Measurements from ENCODE around the gene DNASE1L3. TPM values are rescaled to one million over a fixed set of nuclear protein-coding genes. Genes with fewer than 3 reads are reported as not detected.

Gene DNASE1L3
- total and polyA plus RNA-seq, 12 donors, result 1.2 to 4.6 (median 2.4) TPM

DNA sequence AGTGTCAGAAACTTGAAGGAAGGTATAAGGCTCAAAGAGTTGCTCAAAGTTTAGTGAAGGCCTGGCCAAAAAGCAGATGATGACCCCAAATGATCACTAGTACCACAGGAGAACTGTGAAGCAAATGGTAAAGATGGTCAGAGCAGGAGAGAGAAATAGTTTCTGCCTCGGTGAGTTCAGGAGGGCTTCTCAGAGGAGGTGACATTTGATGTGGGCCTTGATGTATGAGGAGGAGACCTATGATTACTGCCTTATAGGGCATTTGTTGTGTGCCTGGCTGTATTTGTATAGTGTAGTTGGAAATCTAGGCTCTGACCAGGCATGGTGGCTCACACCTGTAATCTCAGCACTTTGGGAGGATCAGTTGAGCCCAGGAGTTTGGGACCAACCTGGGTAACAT is 50.4 kb downstream of the DNASE1L3 start:
- H3K27ac ChIP-seq, result peak overlapping the region in 1 of 10 donors; percentile 90
- no peak for DNase-seq
- no peaks in the 10 kb centered on the region for H3K27me3 ChIP-seq
- intact Hi-C loops (cut with DNase I), result loop anchor here in 2 of 10 donors (5.0 to 10.0 kb wide), 2 partner anchors 153 to 216 kb away; partner anchors contain the start of gene FLNB (in 1 of the 2)
- no peak overlapping the region for H3K4me3 ChIP-seq
- H3K9me3 ChIP-seq, result peaks cover 0 to 7% (median 0%) of the 10 kb centered on the region in 11 donors
- 100% methylated on average over 1 of the region's 1 CpG for WGBS, 2 donors
- peaks cover 0 to 41% (median 30%) of the 10 kb centered on the region in 9 donors for H3K4me1 ChIP-seq
- ATAC-seq, result no peak
- H3K36me3 ChIP-seq, result peaks cover 0 to 99% (median 11%) of the 10 kb centered on the region in 9 donors
- TF ChIP-seq, protein P1, sequence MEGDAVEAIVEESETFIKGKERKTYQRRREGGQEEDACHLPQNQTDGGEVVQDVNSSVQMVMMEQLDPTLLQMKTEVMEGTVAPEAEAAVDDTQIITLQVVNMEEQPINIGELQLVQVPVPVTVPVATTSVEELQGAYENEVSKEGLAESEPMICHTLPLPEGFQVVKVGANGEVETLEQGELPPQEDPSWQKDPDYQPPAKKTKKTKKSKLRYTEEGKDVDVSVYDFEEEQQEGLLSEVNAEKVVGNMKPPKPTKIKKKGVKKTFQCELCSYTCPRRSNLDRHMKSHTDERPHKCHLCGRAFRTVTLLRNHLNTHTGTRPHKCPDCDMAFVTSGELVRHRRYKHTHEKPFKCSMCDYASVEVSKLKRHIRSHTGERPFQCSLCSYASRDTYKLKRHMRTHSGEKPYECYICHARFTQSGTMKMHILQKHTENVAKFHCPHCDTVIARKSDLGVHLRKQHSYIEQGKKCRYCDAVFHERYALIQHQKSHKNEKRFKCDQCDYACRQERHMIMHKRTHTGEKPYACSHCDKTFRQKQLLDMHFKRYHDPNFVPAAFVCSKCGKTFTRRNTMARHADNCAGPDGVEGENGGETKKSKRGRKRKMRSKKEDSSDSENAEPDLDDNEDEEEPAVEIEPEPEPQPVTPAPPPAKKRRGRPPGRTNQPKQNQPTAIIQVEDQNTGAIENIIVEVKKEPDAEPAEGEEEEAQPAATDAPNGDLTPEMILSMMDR (IDR thresholded peaks at IDR 0.05), result no peak

DNA sequence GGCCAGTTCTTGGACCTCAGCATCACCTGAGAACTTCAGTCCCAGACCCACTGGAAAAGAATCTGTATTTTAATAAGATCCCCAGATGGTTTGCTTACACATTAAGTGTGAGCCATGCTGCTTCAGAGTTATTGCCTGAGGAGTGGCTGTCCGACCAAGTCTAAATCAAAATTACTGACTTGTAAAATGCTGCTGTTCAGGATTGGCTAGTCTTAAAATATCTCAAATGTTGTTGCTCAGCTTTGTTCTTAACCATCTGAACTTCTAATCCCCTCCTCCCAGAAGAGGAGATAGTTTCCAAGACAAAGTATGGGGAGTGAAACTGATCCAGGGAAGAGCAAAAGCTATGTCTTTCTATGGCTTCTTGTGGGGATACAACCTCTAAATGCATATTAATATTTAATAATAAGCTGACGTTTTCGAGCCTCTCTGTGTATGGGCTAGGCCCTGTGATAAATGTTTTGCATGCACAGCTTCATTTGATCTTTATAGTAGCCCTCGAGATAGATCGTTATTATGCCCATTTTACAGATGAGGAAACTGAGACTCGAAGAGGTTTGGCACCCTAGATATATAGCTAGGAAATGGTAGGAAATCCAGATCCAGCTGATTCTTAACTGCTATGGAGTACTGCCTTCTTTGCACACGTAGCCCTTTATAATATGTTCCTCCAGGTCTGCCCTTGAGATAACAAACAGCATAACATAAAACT is 52.2 kb downstream of the DNASE1L3 start:
- H3K27ac ChIP-seq, result no peak overlapping the region
- H3K27me3 ChIP-seq, result no peaks in the 10 kb centered on the region
- intact Hi-C loops (cut with DNase I), result no loop called here
- TF ChIP-seq, protein P1 (IDR thresholded peaks at IDR 0.05), result no peak
- H3K4me1 ChIP-seq, result peaks cover 0 to 26% (median 18%) of the 10 kb centered on the region in 9 donors
- no peak overlapping the region for H3K4me3 ChIP-seq
- WGBS, 2 donors, result 94 to 96% methylated on average over 7 of the region's 7 CpGs
- peaks cover 0 to 99% (median 21%) of the 10 kb centered on the region in 9 donors for H3K36me3 ChIP-seq
- peaks cover 0 to 7% (median 0%) of the 10 kb centered on the region in 11 donors for H3K9me3 ChIP-seq
- no peak for DNase-seq
- ATAC-seq, result no peak

DNA sequence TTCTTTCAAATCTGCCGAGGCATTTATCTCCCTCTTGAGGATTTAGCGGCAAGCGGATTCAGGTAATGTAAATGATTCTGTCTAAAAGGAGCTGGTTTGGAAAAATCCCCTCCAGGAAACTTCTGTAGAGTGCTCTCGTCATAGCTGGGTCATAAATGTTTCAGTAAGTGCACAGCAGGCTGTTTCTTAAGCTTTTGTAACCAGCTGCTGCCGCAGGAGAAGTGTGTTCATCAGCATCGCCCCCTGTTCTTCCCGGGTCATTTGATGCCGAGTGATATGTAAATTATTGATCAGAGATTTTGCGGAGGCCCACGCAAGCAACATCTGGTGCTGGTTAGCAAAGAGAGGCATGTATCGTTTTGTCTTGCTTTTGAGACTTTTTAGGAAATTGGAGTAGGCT is 53.1 kb downstream of the DNASE1L3 start:
- intact Hi-C loops (cut with DNase I), result no loop called here
- WGBS, 2 donors, result 89 to 93% methylated on average over 11 of the region's 11 CpGs
- H3K27me3 ChIP-seq, result no peaks in the 10 kb centered on the region
- H3K27ac ChIP-seq, result no peak overlapping the region
- peaks cover 0 to 99% (median 30%) of the 10 kb centered on the region in 9 donors for H3K36me3 ChIP-seq
- H3K4me1 ChIP-seq, result peaks cover 0 to 17% (median 9%) of the 10 kb centered on the region in 9 donors
- H3K4me3 ChIP-seq, result no peak overlapping the region
- ATAC-seq, result no peak
- TF ChIP-seq, protein P1 (IDR thresholded peaks at IDR 0.05), result no peak
- no peak for DNase-seq
- peaks cover 0 to 7% (median 0%) of the 10 kb centered on the region in 11 donors for H3K9me3 ChIP-seq

DNA sequence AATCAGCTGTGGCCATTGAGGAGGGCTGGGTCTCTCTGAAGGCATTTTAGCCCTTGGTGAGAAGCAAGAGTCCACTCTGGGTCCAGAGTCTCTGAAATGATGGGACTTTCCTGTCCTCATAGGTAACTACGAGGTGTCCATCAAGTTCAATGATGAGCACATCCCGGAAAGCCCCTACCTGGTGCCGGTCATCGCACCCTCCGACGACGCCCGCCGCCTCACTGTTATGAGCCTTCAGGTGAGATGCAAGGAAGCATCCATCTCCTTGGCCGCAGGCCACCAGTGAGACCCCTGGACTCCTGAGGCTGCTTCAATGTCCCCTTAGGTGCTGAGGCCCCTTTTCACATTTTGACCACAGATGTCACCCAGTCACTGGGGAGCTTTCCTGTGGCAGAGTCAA is 54.9 kb downstream of the DNASE1L3 start:
- TF ChIP-seq, protein P1 (IDR thresholded peaks at IDR 0.05), result no peak
- intact Hi-C loops (cut with DNase I), result no loop called here
- no peak for ATAC-seq
- peaks cover 0 to 100% (median 31%) of the 10 kb centered on the region in 9 donors for H3K36me3 ChIP-seq
- no peak for DNase-seq
- WGBS, 2 donors, result 96 to 98% methylated on average over 10 of the region's 10 CpGs
- H3K27me3 ChIP-seq, result no peaks in the 10 kb centered on the region
- H3K9me3 ChIP-seq, result no peaks in the 10 kb centered on the region
- H3K4me3 ChIP-seq, result no peak overlapping the region
- H3K4me1 ChIP-seq, result peaks cover 0 to 14% (median 0%) of the 10 kb centered on the region in 9 donors
- no peak overlapping the region for H3K27ac ChIP-seq

Data from heart right ventricle (tissue), 16 donors.